Pancreas (tissue), 10 donors: Measurements from ENCODE around the gene SLC25A52. TPM values are rescaled to one million over a fixed set of nuclear protein-coding genes. Genes with fewer than 3 reads are reported as not detected.
A peak's percentile ranks its signal among the peaks of the same experiment; 100 is the strongest.

Experiments used
- ATAC-seq, 4 donors: fragments of 200-7000 bp; cut with Tn5 transposase; one replicate each; pipeline versions ENCODE4 v1.8.0 to v1.9.1; 2020; ENCODE audit warnings: mild to moderate bottlenecking in 4 of 4, moderate library complexity in 4 of 4
- DNase-seq, 6 donors: peaks; one replicate each; pipeline ENCODE4 v3.0.0-alpha.2; 2020
- FAIRE-seq: peaks from 2 replicates; lab custom pipeline; 2012; peaks lifted over from hg19 to GRCh38; lab: Jason Lieb, UNC
- H3K27ac ChIP-seq, 4 donors: fragments of 200-600 bp; sonication (generic); 1 replicate in 3 of 4; 2 replicates in 1 of 4; pipeline versions ENCODE4 v1.5.0 to v1.8.0; 2020
- H3K27me3 ChIP-seq, 4 donors: fragments of 200-600 bp; one replicate each; pipeline ENCODE4 v1.8.0; 2021
- H3K36me3 ChIP-seq, 3 donors: fragments of 200-600 bp; sonication (generic) in 1 of 3; one replicate each; pipeline versions ENCODE4 v1.5.0 to v1.8.0; 2020 to 2021
- H3K4me1 ChIP-seq, 3 donors: fragments of 200-600 bp; one replicate each; pipeline ENCODE4 v1.8.0; 2021
- H3K4me3 ChIP-seq, 4 donors: fragments of 200-600 bp; sonication (generic) in 2 of 4; one replicate each; pipeline versions ENCODE4 v1.5.0 to v1.8.0; 2020 to 2021
- H3K9me3 ChIP-seq, 4 donors: fragments of 200-600 bp; one replicate each; pipeline ENCODE4 v1.8.0; 2021
- CTCF ChIP-seq, 4 donors: fragments of 200-600 bp; sonication (generic) in 3 of 4; IDR thresholded peaks; one replicate each; pipeline versions ENCODE4 v1.5.0 to v1.8.0; 2021; ENCODE audit warnings: antibody characterized with exemption in 4 of 4
- WGBS, 2 donors: extraction: QIAGEN DNeasy Blood & Tissue Kit; methylation state at CpG; one replicate each; pipeline ENCODE4 v1.1.7; 2013; 5-methylcytosine and 5-hydroxymethylcytosine counted together
- intact Hi-C, 3 donors: fragments of 100-400 bp; cut with DNase I; formaldehyde crosslinking; loops; one replicate each; pipeline versions ENCODE4 v1.11.1 to v1.14.2; 2022
- polyA plus RNA-seq, 2 donors: library from polyadenylated mRNA; stranded (reverse); fragments of 200-250 nt; gene quantifications; one replicate each; pipeline ENCODE4 v1.2.3, GENCODE V29; 2013
- total RNA-seq, 6 donors: library from RNA; stranded (reverse); fragmentation: NEBNext Ultra II Directional in 4 of 6; extraction: Animal tissue kit (Norgen Biotek cat#: 25700) in 4 of 6; gene quantifications; one replicate each; pipeline versions ENCODE4 v1.2.1 to v1.2.4, GENCODE V29; 2021 to 2023
- donor health status: healthy with polysubstance abuse.
- donor health status: DM: no; HTN: no; CAD: no; lungs with moderate emphysema.
- donor health status: DM: no; HTN: no; CAD: no.
- donor health status: control.
- donor health status: control.
- donor health status: Bipolar disorder and iron deficiency.
- donor health status: DM: yes; HTN: yes; CAD: no.
- donor health status: DM: no; HTN: no; CAD: no.
- donor health status: DM: no; HTN: no; CAD: no.
- donor health status: DM: yes; HTN: yes; CAD: no.

The SLC25A52 gene
- total and polyA plus RNA-seq, 8 donors = 0.12 TPM; not detected in 7

GRCh38 chr18:31793531-31793930 lies 32.9 kb upstream of the SLC25A52 start:
- H3K36me3 ChIP-seq = no peaks in the 10 kb centered on the region
- ATAC-seq = no peak
- FAIRE-seq = no peak
- no peak overlapping the region for H3K27ac ChIP-seq
- H3K27me3 ChIP-seq = no peaks in the 10 kb centered on the region
- H3K4me1 ChIP-seq = no peaks in the 10 kb centered on the region
- intact Hi-C loops = no loop called here
- no peak overlapping the region for H3K4me3 ChIP-seq
- no peak for TF ChIP-seq CTCF (IDR thresholded peaks at IDR 0.05)
- DNase-seq = no peak
- no peaks in the 10 kb centered on the region for H3K9me3 ChIP-seq

GRCh38 chr18:31792580-31792911 lies 31.9 kb upstream of the SLC25A52 start:
- Histone ChIP-seq H3K36me3 (no peaks in the 10 kb centered on the region), H3K4me3 (no peak overlapping the region), H3K9me3 (no peaks in the 10 kb centered on the region), H3K4me1 (no peaks in the 10 kb centered on the region), H3K27ac (no peak overlapping the region), H3K27me3 (no peaks in the 10 kb centered on the region)
- no peak for TF ChIP-seq CTCF (IDR thresholded peaks at IDR 0.05)
- WGBS, 2 donors = 85 to 95% methylated on average over 2 of the region's 2 CpGs
- ATAC-seq (no peak), FAIRE-seq (no peak), DNase-seq (no peak)
- intact Hi-C loops = no loop called here

GRCh38 chr18:31791817-31792579 lies 31.3 kb upstream of the SLC25A52 start:
- Histone ChIP-seq H3K4me1 (no peaks in the 10 kb centered on the region), H3K27me3 (no peaks in the 10 kb centered on the region), H3K36me3 (no peaks in the 10 kb centered on the region), H3K4me3 (no peak overlapping the region), H3K27ac (no peak overlapping the region), H3K9me3 (no peaks in the 10 kb centered on the region)
- 79 to 81% methylated on average over 6 of the region's 6 CpGs for WGBS, 2 donors
- intact Hi-C loops = no loop called here
- no peak for FAIRE-seq
- no peak for TF ChIP-seq CTCF (IDR thresholded peaks at IDR 0.05)
- peak in 2 of 4 donors; percentile 20 to 64 for ATAC-seq
- DNase-seq = no peak

GRCh38 chr18:31789409-31789808 lies 28.7 kb upstream of the SLC25A52 start:
- FAIRE-seq (no peak), ATAC-seq (no peak), DNase-seq (no peak)
- no peak for TF ChIP-seq CTCF (IDR thresholded peaks at IDR 0.05)
- H3K4me1 ChIP-seq = no peaks in the 10 kb centered on the region
- H3K36me3 ChIP-seq = no peaks in the 10 kb centered on the region
- no peaks in the 10 kb centered on the region for H3K9me3 ChIP-seq
- intact Hi-C loops = no loop called here
- H3K27me3 ChIP-seq = no peaks in the 10 kb centered on the region
- 63 to 74% methylated on average over 10 of the region's 10 CpGs for WGBS, 2 donors
- H3K4me3 ChIP-seq = no peak overlapping the region
- H3K27ac ChIP-seq = no peak overlapping the region

GRCh38 chr18:31783059-31783458 lies 22.4 kb upstream of the SLC25A52 start:
- Histone ChIP-seq H3K36me3 (no peaks in the 10 kb centered on the region), H3K9me3 (no peaks in the 10 kb centered on the region), H3K4me3 (no peak overlapping the region), H3K4me1 (no peaks in the 10 kb centered on the region), H3K27ac (no peak overlapping the region), H3K27me3 (no peaks in the 10 kb centered on the region)
- no peak for TF ChIP-seq CTCF (IDR thresholded peaks at IDR 0.05)
- DNase-seq (no peak), ATAC-seq (no peak), FAIRE-seq (no peak)
- 77 to 78% methylated on average over 3 of the region's 3 CpGs for WGBS, 2 donors
- intact Hi-C loops = no loop called here
